HG02981 (cell line): Measurements from ENCODE around the gene BGN.

Experiments
- ATAC-seq: cut with Tn5 transposase; IDR thresholded peaks from one replicate; pipeline ENCODE4 v1.9.1; 2021; ENCODE audit warnings: mild to moderate bottlenecking, moderate library complexity; ENCODE audit not compliant: unreplicated experiment

Gene BGN

DNA sequence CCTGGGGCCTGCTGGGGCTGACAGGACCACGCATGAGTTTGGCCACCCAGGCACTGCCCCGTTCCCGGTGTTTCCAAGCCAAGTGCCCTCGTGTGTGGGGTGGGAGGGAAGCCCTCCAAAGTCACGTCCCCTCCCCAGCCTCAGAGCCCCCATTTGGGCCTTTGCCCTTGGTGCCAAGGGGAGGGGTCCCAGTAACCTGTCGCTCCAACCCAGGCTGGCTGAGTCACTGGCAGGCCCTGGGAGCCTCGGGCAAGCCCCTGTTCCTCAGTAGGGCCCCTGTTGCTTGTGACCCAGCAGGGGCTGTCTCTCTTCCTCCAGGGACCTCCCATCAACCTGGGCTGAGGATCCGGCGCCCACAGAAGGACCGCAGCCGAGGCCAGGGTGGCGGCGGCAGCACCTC lies 13.7 kb upstream of the BGN start:
- ATAC-seq, result no peak

DNA sequence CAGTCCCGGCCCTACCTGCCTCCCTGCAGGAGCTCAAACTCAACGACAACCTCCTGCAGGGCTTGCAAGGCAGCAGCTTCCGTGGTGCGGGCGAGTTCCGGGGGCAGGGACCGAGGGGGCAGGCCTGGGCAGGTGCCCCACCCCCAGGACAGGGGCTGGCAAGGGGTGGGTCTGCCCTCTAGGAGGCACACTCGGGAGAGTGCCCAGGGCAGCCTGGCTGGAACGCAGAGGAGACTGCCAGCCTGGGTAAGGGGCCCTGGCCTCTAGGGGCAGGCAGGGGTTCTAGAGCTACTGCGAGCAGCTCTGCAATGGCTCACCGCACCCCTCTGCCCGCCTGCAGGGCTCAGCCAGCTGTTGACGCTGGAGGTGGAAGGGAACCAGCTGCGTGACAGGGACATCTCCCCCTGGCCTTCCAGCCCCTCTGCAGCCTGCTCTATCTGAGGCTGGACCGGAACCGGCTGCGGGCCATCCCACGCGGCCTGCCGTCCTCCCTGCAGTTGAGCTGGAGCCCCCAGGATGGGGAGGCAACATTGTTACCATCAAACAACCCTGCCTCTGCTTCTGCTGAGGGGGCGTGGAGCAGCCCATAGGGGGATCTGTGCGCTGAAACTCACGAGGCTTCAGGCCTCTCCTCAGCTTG lies 12.3 kb upstream of the BGN start:
- no peak for ATAC-seq

DNA sequence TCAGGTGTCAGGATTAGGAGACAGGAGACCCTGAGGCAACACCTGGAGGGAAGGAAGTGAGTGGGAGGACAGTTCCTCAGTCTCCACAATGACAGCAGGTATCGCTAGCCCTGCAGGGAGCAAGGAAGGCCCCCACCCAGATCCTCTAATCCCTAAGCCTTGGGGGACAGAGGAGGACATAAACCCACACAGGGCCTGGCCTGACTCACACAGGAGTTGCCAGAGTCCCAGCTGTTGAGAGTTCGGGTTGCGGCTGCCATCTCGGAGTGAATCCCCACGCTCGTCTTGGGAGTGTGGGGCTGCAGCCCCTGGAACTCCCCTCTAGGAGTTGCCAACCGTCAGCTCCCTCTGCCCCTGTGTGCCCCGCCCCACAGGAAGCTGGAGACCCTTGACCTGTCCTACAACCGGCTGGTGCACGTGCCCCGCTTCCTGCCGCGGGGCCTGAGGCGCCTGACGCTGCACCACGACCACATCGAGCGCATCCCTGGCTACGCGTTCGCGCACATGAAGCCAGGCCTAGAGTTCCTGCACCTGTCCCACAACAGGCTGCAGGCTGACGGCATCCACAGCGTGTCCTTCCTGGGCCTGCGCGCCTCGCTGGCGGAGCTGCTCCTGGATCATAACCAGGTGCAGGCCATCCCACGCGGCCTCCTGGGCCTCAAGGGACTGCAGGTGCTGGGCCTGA lies 9.2 kb upstream of the BGN start:
- no peak for ATAC-seq

DNA sequence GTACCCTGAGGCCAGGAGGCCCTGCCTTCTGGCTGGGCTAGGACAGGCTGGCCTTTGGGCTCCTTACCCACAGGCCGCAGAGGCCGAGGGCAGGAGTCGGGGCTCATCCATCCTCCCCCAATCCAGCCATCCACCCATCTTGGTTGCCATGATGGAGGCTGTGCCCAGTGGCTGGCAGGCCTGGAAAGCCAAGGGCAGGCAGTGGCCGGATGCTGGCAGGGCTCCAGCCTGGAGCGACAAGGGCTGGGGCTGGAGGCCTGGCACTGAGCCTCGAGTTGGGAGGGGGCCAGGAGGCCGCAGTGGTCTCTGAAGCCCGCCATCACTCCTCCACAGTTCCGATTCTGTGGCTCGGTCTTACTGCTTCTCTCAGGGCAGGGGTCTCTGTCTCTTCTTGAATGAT lies 8.6 kb upstream of the BGN start:
- ATAC-seq, result no peak

DNA sequence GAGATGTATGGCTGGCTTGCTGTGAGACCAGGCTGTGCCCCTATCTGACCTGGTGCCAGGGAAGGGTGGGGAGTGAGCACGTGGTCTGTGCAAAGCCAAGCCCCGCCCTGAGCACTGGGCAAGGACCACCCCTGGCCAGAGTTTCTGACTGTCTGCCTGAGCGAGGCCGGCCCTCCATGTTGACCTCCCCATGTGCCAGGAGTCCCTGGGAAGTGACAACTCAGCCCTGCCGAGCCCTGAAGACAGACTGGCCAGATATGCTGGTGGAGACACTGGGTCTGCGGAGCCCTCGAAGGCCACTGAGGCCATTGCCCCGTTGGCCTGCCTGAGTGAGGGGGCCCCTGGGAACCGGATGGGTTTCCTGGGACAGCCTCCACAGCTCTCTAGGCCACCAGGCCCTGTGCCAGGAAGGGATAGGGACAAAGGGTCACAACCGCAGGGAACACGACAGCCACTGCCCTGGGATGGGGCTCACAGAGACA lies 7.1 kb upstream of the BGN start:
- no peak for ATAC-seq

DNA sequence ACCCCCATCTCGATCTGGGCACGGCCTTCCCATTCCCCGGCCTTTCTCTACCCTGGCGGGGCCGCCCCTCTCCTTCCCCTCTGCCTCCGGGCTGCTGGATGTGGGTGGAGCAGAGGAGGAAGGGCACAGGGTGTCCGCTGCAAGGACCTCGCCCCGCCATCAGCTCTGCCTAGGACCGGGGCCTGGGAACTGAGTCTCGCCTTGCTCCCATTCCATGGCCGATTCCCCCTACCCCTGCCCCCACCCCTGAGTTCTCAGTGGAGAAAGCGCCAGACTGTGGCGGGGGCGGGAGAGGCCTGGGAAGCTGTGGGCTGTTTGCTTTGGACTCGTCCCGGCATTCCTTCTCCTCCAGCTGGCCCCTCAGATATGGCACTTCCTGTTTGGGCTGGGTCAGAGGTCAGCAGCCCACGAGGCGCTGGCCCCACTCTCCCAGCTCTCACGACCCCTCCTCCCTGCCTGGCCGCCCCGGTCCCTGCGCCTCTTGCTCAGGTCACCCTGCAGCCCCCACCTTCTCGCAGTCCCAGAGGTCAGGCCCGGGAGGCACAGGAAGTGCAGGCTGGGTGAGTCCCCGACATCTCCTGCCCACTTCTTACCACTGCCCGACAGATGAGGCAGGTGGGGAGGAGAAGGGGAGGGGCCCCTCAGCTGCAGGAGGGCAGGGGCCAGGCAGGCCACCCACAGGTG lies 6.4 kb upstream of the BGN start:
- ATAC-seq, result no peak

DNA sequence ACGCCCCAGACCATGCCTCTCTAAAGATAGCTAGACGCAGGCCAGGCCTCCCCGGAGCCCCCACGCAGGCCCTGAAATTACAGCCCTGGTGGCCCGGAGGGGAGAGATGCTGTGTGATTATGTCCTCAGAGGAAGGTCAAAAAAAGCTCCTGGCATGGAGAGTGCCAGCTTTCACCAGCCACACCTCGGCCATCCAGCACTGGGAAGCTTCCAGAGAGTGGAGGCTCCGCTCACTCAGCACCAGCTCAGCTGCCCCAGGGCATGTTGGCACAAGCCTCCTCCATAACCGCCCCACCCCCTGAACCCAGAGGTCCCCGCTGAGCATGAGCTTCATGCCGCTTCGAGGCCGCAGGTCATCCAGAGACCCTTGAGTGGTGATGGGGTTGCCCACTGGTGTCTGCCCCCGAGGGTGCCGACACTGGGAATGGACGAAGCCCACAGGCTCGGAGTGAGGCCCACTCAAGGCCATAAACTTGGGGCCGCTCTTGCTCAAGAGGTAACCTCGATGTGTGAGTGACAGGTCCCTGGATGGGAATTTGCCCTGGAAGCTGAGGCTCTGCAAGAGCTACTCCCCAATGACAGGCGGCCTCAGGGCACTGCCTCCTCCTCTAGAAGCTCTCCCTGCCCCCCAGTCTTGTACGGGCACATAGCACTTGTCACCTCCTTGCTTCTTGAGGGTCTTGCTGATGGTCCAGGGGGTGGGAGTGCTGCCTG lies 4.4 kb upstream of the BGN start:
- ATAC-seq, result no peak

DNA sequence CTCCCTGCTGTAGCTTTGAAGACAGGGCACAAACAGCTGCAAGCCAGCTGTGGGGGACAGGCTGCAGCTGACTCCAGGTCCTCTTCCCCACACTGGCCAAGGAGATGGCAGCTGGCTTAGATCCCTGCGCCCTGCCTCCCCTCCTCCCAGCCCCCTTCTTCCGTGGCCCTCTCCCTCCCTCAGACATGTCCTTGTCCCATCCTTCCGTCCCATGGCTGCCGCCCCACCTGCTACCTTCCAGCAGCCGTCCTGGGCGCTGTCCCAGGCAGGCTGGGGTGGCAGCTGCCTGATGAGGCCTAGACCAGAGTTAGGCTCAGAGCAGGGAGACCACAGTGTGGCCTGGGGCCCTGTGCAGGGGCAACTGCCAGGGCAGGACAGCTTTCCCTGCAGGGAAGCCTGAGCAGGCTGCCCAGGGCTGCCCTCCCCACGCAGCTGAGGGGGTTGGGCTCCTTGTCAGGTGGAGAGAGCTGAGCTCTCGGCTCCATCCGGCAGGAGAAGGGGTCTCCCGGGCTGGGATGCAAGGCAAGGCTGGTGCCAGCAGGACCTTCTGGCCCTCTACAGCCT lies 3.3 kb upstream of the BGN start:
- no peak for ATAC-seq

DNA sequence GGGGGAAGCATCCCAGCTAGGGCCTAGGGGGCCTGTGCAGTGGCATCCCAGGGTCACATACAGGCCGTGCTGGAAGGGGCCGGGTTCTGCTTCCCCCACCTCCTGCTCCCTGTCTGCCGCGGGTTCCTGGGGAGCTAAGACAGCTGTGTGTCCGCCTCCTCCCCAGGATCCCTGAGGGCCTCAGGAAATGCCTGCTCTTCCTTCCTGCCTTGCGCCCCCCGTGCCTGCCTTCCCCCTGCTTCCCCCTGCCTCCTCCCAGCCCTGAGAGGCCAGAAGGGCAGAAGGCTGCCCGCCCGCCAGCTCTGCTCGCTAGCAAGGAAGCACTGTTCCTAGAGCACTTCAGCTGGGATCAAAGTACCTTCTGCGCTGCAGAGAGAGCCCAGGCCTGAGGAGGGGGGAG lies 2.9 kb upstream of the BGN start:
- no peak for ATAC-seq

DNA sequence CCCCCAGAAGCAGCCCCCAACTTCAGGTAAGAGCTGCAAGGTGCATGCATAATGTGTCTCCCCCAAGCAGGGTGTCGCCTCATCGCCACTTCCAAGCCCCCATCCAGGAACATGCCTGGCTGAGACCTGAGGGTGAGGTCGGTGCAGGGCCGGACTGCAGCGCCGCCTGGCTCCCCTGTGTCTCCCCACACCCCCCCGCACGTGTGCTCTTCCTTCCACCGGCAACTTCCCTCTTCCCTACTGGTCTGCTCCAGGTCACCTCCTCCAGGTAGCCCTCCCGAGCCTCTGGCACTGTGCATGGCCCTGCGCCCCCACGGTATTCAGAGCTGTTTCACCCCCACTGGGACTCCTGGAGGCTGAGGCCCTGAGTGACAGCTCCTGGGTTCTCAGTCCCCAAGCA lies 2.2 kb upstream of the BGN start:
- ATAC-seq, result no peak

DNA sequence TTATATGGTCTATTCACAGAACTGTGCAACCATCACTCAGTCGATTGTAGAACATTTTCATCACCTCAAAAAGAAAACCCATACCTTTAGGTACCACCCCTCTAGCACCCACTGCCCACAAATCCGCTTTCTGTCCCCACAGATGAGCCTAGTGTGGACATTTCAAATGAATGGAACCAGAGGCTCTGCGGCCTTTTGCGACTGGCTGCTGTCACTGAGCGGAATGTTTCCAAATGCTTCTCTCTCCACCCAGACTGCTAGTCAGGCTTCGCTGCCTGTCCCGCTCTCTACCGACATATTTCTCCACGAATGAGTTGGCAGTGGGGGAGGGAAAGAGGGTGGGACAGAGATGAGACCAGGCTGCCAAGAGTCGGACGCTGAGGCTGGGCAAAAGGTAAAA lies 1.7 kb upstream of the BGN start:
- ATAC-seq, result no peak

DNA sequence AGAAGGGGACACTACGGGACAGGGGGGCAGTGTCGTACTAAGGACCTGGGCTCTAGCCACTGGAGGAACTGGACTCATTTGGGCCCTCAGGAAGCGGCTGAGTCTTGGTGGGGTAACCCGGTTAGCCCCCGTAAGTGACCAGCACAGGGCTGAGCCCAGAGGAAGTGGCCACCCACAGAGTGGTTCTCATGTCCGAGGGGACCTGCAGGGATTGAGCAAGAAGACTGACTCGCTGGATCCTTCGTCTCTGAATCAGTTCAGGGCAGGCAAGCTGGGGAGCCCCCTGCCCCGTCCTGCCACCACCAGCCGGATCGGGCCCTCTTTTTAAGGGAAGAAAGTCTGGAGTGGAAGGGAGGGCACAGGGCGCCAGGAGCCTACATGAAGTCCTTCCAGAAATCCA lies 719 bp upstream of the BGN start:
- no peak for ATAC-seq

DNA sequence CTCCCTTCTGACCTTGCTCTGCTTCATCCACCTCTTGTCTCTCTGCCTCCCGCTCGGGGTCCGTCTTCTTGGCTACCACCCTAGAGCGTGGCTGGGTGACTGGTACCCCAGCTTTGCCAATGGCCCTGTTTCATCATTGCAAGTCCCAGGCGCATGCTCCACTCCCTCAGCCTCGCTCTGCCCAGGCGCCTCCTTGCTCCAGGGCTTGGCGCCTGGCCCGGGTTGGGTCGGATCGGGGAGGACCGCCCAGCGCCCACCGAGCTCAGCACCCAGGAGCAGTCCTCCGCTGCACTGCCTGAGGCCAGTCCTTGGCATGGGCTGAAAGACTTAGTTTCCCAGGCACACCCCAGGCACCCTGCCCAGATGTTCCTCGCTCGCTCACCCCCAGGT lies 577 bp downstream of the BGN start:
- no peak for ATAC-seq

DNA sequence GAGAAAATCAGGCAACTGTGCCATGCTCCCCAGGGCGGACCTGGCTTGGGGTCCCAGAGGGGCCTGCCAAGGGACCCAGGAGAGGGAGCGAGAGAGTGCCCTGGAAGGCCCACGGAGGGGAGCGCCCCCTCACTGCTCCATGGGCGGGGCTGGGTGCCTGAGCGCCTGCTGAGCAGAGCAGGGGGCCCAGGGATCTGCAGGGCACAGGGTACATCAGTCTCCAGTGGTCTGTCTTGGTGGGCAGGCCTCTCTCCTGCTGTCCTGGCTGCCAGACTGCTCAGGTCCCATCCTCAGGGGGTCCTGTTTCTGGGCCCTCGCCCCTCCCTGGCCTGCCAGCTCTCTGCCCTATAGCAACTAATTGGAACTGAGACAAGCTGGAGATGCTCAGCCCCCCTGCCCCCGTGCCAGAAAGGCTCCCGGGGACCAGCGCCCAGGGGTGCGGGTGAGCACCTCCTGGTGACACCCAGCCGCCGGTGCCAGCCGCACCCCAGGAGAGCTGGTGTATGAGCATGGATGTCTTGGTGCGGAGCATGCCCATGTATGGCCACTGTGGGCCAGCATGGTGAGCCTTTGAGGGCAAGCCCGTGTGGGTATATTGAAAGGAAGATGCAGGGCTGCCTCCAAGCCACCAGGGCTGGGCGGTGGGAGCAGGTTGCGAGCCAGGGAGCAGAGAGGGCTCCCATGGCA lies 1.3 kb downstream of the BGN start:
- no peak for ATAC-seq

DNA sequence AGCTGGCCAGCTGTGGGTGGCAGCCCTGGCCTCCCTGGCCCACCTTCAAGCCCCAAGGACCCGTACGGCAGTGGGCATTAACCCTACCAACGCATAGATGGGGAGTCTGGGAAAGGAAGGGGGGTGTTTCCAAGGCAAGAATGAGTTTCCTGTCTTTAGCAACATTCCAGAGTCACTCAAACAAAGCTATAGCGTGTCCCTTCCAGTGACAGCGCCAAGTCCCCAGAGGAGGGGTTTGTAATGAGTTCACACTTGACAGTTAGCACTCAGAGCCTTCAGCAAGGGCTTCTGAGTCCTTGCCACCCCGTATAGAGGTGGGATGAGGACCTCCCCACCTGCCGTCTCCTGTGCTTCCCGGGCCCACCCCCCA lies 1.8 kb downstream of the BGN start:
- no peak for ATAC-seq

DNA sequence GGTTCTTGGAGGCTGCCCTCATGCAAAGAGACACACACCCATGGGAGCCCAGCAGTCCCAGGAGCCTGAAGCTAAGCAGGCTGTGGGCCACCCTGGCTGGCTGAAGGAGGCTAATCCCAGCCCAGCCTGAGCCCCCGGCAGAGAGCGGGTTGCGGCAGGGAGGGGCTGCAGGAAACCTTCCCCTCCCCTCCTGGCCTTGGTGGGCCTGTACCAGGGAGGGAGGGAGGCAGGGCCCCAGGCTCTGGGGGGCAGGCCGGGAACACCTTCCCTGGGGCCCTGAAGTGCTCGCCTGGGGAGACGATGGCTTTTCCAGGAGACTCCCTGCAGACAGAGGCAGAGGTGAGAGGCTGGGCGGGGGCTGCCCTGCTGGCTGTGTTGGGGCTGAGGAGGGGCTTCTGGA lies 3.7 kb downstream of the BGN start:
- no peak for ATAC-seq

DNA sequence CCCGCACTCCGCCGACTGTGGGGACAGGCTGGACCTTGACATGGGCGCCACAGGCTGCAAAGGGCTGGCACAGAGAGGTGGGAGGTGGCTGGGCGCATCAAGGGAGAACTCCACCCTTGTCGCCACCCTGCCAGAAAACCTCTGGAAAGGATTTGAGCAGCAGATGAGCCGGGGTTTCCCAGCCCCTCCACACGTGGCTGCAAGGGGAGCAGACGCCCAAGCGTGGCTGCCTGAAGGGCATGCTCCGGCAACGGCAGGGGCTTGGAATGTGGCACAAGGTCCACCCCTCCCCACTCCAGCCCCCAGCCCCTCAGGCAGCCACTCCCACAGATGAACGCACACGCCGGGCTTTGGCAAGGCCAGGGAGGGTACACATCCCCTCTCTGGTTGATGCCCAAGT lies 4.6 kb downstream of the BGN start:
- ATAC-seq, result no peak

DNA sequence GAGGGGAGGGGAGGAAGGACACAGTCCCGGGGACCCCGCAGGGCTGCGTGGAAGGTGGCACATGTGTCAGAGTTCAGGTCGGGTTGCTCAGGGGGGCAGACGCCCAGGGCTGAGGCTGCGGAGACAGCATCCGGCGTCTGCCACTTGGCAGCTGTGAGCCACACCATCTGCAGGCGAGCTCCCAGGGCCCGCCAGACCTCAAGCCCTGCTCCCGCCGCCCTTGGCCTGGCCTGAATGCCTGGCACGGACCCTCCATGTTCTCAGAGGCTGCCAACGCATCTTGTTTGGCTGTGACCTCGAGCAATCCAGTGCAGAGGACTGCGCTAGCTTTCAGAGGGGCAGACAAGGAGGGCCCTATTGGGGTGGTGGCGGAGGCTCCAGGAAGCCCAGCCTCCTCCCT lies 5.1 kb downstream of the BGN start:
- ATAC-seq, result no peak

DNA sequence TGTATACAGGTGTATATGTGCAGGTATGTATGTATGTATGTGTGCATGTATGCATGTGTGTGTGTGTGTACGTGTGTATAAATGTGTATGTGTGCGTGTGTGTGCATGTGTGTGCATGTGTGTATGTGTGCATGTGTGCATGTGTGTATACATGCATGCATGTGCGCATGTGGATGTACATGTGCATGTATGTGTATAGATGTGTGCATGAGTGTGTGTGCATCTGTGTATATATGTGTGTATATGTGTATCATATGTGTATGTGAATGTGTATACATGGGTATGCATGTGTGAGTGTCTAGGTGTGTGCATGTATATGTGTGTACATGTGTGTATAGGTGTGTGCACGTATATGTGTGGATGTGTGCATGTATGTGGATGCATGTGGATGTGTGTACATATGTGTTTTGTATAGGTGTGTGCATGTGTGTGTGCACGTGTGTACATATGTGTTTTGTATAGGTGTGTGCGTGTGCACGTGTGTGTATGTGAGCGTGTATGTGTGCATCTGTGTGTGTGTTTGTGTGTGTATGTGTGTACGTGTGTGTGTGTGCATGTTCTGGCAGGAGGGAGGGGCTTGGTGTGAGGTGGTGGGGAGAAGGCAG lies 6.0 kb downstream of the BGN start:
- ATAC-seq, result no peak

DNA sequence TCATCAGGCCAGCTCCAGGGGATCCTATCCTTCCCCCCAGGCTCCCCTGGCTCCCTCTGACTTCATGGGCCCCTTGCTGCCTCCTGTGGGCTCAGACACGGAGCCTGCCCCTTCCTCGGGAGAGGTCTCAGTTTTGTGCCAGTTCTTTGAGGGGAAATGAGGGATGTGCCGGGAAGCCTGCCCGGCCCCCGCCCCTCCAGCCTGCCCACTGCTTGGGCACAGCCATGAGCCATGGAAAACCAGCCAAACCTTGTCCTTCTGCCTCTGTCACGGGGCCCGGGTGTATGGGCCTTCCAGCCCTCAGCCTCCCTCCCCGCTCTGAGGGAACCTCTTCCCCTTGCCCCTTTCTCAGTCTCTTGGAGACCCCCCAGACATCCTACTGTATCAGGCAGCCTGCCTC lies 6.8 kb downstream of the BGN start:
- ATAC-seq, result no peak

DNA sequence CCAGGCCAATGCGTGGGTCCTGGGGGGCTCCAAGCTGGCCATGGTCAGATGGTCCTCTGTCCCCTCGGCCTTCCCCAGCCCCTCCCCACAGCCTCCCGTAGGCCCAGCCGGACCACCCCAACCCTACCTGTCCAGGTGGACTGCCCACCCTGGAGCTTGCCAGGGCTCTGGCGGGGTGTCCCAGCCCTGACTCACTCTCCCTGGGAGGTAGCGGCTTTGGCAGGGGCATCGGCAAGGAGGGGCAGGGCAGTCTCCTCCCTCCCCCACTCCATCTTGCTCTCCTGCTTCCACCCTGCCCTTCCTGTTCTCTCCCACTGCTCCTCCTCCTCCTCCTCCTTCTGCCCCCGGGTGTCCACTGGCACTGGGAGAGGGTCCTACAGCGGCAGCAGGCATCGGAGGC lies 7.4 kb downstream of the BGN start:
- ATAC-seq, result no peak
